GM12892 (cell line): ENCODE results near the gene PEX11A.

Source experiments
- POLR2A ChIP-seq: IDR thresholded peaks from 2 replicates; pipeline ENCODE4 v1.6.1; 2011; ENCODE audit warnings: low read depth, low read length, control low read depth
- TAF1 ChIP-seq: IDR thresholded peaks from 2 replicates; pipeline ENCODE4 v1.6.1; 2011; ENCODE audit warnings: low read depth, mild to moderate bottlenecking, control low read depth, low read length, borderline replicate concordance

- TF ChIP-seq POLR2A (no peak), TAF1 (no peak)
These were observed 24.2 kb downstream of the PEX11A start for GRCh38 chr15:89666184-89666857.
